ENCODE data around the gene E2F4. TPM values are rescaled to one million over a fixed set of nuclear protein-coding genes. Genes with fewer than 3 reads are reported as not detected.

E2F4 gene
- total and polyA plus RNA-seq, 2 of the 13 experiments (the other 11 are each of a cell fraction or from before 2014, with no cell fraction given), result 84.8 to 91.2 TPM

- TF ChIP-seq ZNF318 (CRISPR knock-in tag; IDR thresholded peaks at IDR 0.05) (peak; percentile 89; the same call in 1 of the 2 replicates), ZNF710 (CRISPR knock-in tag; IDR thresholded peaks at IDR 0.05; ENCODE audit: borderline replicate concordance) (no peak), EZH2 (conservative IDR thresholded peaks at IDR 0.05; ENCODE audit: low read depth, low read length) (no peak), ZFP90 (CRISPR knock-in tag; IDR thresholded peaks at IDR 0.05; ENCODE audit: borderline replicate concordance) (0 out of 2 replicates have a peak, but pooled peaks have one; percentile 15), DBP (CRISPR knock-in tag; IDR thresholded peaks at IDR 0.05; ENCODE audit: not compliant biosample characterization) (peak; percentile 31), DNMT1 (CRISPR knock-in tag; IDR thresholded peaks at IDR 0.05) (no peak), ZNF564 (CRISPR knock-in tag; IDR thresholded peaks at IDR 0.05) (no peak), ZC3H13 (CRISPR knock-in tag; IDR thresholded peaks at IDR 0.05) (no peak), AKNA (CRISPR knock-in tag; IDR thresholded peaks at IDR 0.05; ENCODE audit: borderline replicate concordance) (no peak), ZSCAN20 (CRISPR knock-in tag; IDR thresholded peaks at IDR 0.05; ENCODE audit: borderline replicate concordance) (0 out of 2 replicates have a peak, but pooled peaks have one; percentile 1), ELF3 (CRISPR knock-in tag; IDR thresholded peaks at IDR 0.05) (no peak), ZNF326 (CRISPR knock-in tag; IDR thresholded peaks at IDR 0.05; ENCODE audit: borderline replicate concordance) (0 out of 2 replicates have a peak, but pooled peaks have one; percentile 53), ZFP41 (CRISPR knock-in tag; IDR thresholded peaks at IDR 0.05; ENCODE audit: borderline replicate concordance) (no peak)
These were observed 53.7 kb downstream of the E2F4 start (continued) for GRCh38 chr16:67245674-67246080.
